HepG2 (cell line): ENCODE data around the gene STXBP2. TPM values are rescaled to one million over a fixed set of nuclear protein-coding genes. Genes with fewer than 3 reads are reported as not detected.

ENCODE experiments used
- GPN1 ChIP-seq: sonication (generic); formaldehyde crosslinking; IDR thresholded peaks from 2 replicates; pipeline ENCODE4 v1.5.1; 2020; ENCODE audit warnings: missing genetic modification reagents, borderline replicate concordance
- POLR2A ChIP-seq, 2 experiments: IDR thresholded peaks; 2 replicates each; pipeline ENCODE4 v1.6.1; 2011; ENCODE audit warnings: low read depth in 2 of 2, low read length in 2 of 2, mild to moderate bottlenecking in 1 of 2, moderate library complexity in 1 of 2; ENCODE audit not compliant: insufficient read depth in 1 of 2
- TBL1XR1 ChIP-seq: fragments of 150-350 bp; IDR thresholded peaks from 2 replicates; pipeline ENCODE4 v1.6.1; 2014; ENCODE audit warnings: borderline replicate concordance, low read length; ENCODE audit not compliant: partially characterized antibody
- THAP11 ChIP-seq: IDR thresholded peaks from 2 replicates; pipeline ENCODE4 v1.6.1; 2016; ENCODE audit warnings: missing biosample characterization, missing genetic modification reagents
- YY1 ChIP-seq: IDR thresholded peaks from 2 replicates; pipeline ENCODE4 v1.6.1; 2011; ENCODE audit warnings: low read length, low read depth, moderate library complexity, mild to moderate bottlenecking; ENCODE audit not compliant: insufficient read depth, insufficient replicate concordance
- ZHX2 ChIP-seq, 2 experiments: sonication (generic) in 1 of 2; formaldehyde crosslinking in 1 of 2; IDR thresholded peaks; 2 replicates each; pipeline versions ENCODE4 v1.6.1 to v1.9.0; 2014 to 2022; ENCODE audit warnings: antibody characterized with exemption in 1 of 2, borderline replicate concordance in 1 of 2, inconsistent platforms in 1 of 2, low read depth in 1 of 2, missing genetic modification reagents in 1 of 2
- ZNF446 ChIP-seq: sonication (generic); formaldehyde crosslinking; IDR thresholded peaks from 2 replicates; pipeline ENCODE4 v1.5.0; 2020; ENCODE audit warnings: mild to moderate bottlenecking, missing genetic modification reagents
- polyA plus RNA-seq, 8 experiments: library from polyadenylated mRNA; depleted of rRNA in 3 of 8; stranded (reverse) in 7 of 8; unstranded in 1 of 8; fragments of >200 nt; fragmentation: Illumina TruSeq in 4 of 8; extraction: Trizol in 4 of 8; gene quantifications; 2 replicates each; pipeline versions ENCODE4 v1.2.1 to v1.2.3, GENCODE V29; 2011 to 2016; ENCODE audit warnings: low read depth in 4 of 8, missing spikeins in 1 of 8, mixed read lengths in 1 of 8; ENCODE audit not compliant: insufficient read depth in 1 of 8
- total RNA-seq, 5 experiments: library from RNA; depleted of rRNA; stranded (reverse); fragments of >200 nt; fragmentation: Illumina TruSeq; extraction: Trizol; gene quantifications; 2 replicates each; pipeline ENCODE4 v1.2.3, GENCODE V29; 2016; ENCODE audit warnings: low read depth in 1 of 5
- TF ChIP-seq, protein P1 (sequence below): sonication (generic); formaldehyde crosslinking; IDR thresholded peaks from 2 replicates; pipeline ENCODE4 v1.9.0; 2022; ENCODE audit warnings: missing genetic modification reagents, mild to moderate bottlenecking, borderline replicate concordance
- TF ChIP-seq, protein P2 (sequence below): sonication (generic); formaldehyde crosslinking; IDR thresholded peaks from 2 replicates; pipeline ENCODE4 v1.5.1; 2020; ENCODE audit warnings: mild to moderate bottlenecking, missing genetic modification reagents, moderate library complexity
- TF ChIP-seq, protein P3 (sequence below): fragments of 450-650 bp; IDR thresholded peaks from 2 replicates; pipeline ENCODE4 v1.6.1; 2017; ENCODE audit warnings: mild to moderate bottlenecking
- TF ChIP-seq, protein P4 (sequence below): IDR thresholded peaks from 2 replicates; pipeline ENCODE4 v1.6.1; 2016; ENCODE audit warnings: low read depth, control low read depth

The STXBP2 gene
- total and polyA plus RNA-seq, 2 of the 13 experiments (the other 11 are each of a cell fraction or from before 2014, with no cell fraction given) = 22.8 to 40.1 TPM

DNA sequence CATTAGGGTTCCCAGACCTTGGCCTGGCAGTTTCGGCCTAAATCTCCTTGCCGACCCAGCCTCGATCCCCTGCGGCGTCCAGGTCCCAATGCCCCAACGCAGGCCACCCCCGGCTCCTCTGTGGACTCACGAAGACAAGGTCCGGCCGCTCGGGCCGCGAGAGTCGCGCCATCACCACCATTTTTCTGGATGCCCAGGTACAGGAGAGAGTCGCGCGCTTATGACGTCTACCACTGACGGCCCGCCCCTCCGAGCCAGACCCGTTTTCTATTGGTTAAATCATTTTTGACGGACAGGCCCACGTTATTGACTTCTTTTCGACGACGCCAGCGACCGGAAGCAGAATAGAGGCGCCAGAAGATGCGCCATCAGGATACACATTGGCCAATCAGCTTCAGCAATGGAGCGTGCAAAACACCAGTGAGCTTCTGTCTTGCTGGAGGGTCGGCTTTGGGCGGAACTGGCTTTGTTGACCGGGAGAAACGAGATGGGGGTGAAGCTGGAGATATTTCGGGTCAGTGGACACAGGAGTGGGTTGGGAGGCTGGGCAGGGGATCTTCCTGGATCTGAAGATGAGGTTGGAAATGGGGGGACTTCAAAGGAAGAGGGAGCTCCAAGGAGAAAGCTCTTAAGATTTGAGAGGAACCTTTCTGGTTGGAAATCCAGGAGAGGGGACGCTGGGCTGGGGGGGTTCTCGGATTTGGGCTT is 7.4 kb upstream of the STXBP2 start, which contains the start of the genes PET100 and XAB2 (continued):
- peak; percentile 69 to 71 for TF ChIP-seq POLR2A (IDR thresholded peaks at IDR 0.05; ENCODE audit: insufficient read depth in 1 of 2, low read depth in 2 of 2, low read length in 2 of 2)
- TF ChIP-seq, protein P1, sequence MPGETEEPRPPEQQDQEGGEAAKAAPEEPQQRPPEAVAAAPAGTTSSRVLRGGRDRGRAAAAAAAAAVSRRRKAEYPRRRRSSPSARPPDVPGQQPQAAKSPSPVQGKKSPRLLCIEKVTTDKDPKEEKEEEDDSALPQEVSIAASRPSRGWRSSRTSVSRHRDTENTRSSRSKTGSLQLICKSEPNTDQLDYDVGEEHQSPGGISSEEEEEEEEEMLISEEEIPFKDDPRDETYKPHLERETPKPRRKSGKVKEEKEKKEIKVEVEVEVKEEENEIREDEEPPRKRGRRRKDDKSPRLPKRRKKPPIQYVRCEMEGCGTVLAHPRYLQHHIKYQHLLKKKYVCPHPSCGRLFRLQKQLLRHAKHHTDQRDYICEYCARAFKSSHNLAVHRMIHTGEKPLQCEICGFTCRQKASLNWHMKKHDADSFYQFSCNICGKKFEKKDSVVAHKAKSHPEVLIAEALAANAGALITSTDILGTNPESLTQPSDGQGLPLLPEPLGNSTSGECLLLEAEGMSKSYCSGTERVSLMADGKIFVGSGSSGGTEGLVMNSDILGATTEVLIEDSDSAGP (CRISPR knock-in tag) = peak; percentile 44; the same call in 1 of the 2 replicates
- peak; percentile 88 for TF ChIP-seq ZHX2 (IDR thresholded peaks at IDR 0.05; ENCODE audit: low read depth)
- no peak for TF ChIP-seq ZHX2 (CRISPR knock-in tag; IDR thresholded peaks at IDR 0.05; ENCODE audit: borderline replicate concordance)
- TF ChIP-seq, protein P2, sequence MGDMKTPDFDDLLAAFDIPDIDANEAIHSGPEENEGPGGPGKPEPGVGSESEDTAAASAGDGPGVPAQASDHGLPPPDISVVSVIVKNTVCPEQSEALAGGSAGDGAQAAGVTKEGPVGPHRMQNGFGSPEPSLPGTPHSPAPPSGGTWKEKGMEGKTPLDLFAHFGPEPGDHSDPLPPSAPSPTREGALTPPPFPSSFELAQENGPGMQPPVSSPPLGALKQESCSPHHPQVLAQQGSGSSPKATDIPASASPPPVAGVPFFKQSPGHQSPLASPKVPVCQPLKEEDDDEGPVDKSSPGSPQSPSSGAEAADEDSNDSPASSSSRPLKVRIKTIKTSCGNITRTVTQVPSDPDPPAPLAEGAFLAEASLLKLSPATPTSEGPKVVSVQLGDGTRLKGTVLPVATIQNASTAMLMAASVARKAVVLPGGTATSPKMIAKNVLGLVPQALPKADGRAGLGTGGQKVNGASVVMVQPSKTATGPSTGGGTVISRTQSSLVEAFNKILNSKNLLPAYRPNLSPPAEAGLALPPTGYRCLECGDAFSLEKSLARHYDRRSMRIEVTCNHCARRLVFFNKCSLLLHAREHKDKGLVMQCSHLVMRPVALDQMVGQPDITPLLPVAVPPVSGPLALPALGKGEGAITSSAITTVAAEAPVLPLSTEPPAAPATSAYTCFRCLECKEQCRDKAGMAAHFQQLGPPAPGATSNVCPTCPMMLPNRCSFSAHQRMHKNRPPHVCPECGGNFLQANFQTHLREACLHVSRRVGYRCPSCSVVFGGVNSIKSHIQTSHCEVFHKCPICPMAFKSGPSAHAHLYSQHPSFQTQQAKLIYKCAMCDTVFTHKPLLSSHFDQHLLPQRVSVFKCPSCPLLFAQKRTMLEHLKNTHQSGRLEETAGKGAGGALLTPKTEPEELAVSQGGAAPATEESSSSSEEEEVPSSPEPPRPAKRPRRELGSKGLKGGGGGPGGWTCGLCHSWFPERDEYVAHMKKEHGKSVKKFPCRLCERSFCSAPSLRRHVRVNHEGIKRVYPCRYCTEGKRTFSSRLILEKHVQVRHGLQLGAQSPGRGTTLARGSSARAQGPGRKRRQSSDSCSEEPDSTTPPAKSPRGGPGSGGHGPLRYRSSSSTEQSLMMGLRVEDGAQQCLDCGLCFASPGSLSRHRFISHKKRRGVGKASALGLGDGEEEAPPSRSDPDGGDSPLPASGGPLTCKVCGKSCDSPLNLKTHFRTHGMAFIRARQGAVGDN = peak; percentile 64
- TF ChIP-seq ZNF446 = no peak
- TF ChIP-seq THAP11 (CRISPR knock-in tag) = peak; percentile 95
- TF ChIP-seq GPN1 (CRISPR knock-in tag) = no peak
- TF ChIP-seq, protein P3, sequence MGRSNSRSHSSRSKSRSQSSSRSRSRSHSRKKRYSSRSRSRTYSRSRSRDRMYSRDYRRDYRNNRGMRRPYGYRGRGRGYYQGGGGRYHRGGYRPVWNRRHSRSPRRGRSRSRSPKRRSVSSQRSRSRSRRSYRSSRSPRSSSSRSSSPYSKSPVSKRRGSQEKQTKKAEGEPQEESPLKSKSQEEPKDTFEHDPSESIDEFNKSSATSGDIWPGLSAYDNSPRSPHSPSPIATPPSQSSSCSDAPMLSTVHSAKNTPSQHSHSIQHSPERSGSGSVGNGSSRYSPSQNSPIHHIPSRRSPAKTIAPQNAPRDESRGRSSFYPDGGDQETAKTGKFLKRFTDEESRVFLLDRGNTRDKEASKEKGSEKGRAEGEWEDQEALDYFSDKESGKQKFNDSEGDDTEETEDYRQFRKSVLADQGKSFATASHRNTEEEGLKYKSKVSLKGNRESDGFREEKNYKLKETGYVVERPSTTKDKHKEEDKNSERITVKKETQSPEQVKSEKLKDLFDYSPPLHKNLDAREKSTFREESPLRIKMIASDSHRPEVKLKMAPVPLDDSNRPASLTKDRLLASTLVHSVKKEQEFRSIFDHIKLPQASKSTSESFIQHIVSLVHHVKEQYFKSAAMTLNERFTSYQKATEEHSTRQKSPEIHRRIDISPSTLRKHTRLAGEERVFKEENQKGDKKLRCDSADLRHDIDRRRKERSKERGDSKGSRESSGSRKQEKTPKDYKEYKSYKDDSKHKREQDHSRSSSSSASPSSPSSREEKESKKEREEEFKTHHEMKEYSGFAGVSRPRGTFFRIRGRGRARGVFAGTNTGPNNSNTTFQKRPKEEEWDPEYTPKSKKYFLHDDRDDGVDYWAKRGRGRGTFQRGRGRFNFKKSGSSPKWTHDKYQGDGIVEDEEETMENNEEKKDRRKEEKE = no peak
- TF ChIP-seq YY1 = peak; percentile 91
- no peak for TF ChIP-seq TBL1XR1
- TF ChIP-seq, protein P4, sequence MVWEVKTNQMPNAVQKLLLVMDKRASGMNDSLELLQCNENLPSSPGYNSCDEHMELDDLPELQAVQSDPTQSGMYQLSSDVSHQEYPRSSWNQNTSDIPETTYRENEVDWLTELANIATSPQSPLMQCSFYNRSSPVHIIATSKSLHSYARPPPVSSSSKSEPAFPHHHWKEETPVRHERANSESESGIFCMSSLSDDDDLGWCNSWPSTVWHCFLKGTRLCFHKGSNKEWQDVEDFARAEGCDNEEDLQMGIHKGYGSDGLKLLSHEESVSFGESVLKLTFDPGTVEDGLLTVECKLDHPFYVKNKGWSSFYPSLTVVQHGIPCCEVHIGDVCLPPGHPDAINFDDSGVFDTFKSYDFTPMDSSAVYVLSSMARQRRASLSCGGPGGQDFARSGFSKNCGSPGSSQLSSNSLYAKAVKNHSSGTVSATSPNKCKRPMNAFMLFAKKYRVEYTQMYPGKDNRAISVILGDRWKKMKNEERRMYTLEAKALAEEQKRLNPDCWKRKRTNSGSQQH (CRISPR knock-in tag) = peak; percentile 52; the same call in 1 of the 2 replicates
